H1 (cell line): ENCODE measurements around the gene MAPT. TPM values are rescaled to one million over a fixed set of nuclear protein-coding genes. Genes with fewer than 3 reads are reported as not detected.

ENCODE experiments used
- CTCF ChIA-PET: fragments of 300-600 bp; sonication (Branson Sonifier 250); formaldehyde crosslinking; loops from one replicate; lab custom pipeline; 2021; ENCODE audit not compliant: partially characterized antibody; lab: Charles Lee
- POLR2A ChIA-PET: fragments of 300-600 bp; sonication (Branson Sonifier 250); formaldehyde crosslinking; loops from one replicate; lab custom pipeline; 2021; ENCODE audit warnings: inconsistent platforms; ENCODE audit not compliant: partially characterized antibody; lab: Charles Lee
- DNase-seq, 2 experiments: peaks; one replicate each; pipeline versions ENCODE4 v3.0.0 to v3.0.0-alpha.2; 2010 to 2022; ENCODE audit warnings: low spot score in 2 of 2, low read depth in 1 of 2, mixed read lengths in 1 of 2
- FAIRE-seq: peaks from 2 replicates; lab custom pipeline; 2011; peaks lifted over from hg19 to GRCh38; lab: Jason Lieb, UNC
- H2AFZ ChIP-seq: 2 replicates; pipeline ENCODE4 v1.8.1; 2012; ENCODE audit warnings: low read length, inconsistent platforms
- H2AK5ac ChIP-seq: 2 replicates; pipeline ENCODE4 v1.6.1; 2013; ENCODE audit warnings: low read depth, low read length
- H2BK120ac ChIP-seq: replicated peaks from 2 replicates; pipeline ENCODE3; 2013; ENCODE audit warnings: low read depth, low read length, inconsistent platforms
- H2BK12ac ChIP-seq: 2 replicates; pipeline ENCODE4 v1.6.1; 2013; ENCODE audit warnings: low read depth, low read length
- H2BK15ac ChIP-seq: 2 replicates; pipeline ENCODE4 v1.6.1; 2013; ENCODE audit warnings: low read length
- H2BK20ac ChIP-seq: 2 replicates; pipeline ENCODE4 v1.6.1; 2013; ENCODE audit warnings: low read length
- H2BK5ac ChIP-seq: 2 replicates; pipeline ENCODE4 v1.6.1; 2013; ENCODE audit warnings: low read depth, low read length
- H3K14ac ChIP-seq: 2 replicates; pipeline ENCODE4 v1.6.1; 2013; ENCODE audit warnings: inconsistent platforms; ENCODE audit not compliant: insufficient read length
- H3K18ac ChIP-seq: 2 replicates; pipeline ENCODE4 v1.6.1; 2013; ENCODE audit warnings: low read length; ENCODE audit errors: extremely low read depth
- H3K23ac ChIP-seq: 2 replicates; pipeline ENCODE4 v1.6.1; 2013; ENCODE audit warnings: inconsistent platforms; ENCODE audit not compliant: insufficient read length
- H3K23me2 ChIP-seq: 2 replicates; pipeline ENCODE4 v1.6.1; 2013; ENCODE audit warnings: low read depth, low read length
- H3K27ac ChIP-seq: 2 replicates; pipeline ENCODE4 v1.6.1; 2011; ENCODE audit warnings: low read depth, low read length, inconsistent platforms
- H3K27me3 ChIP-seq, 4 experiments: replicated peaks in 1 of 4; 1 replicate in 1 of 4; 2 replicates in 3 of 4; pipeline versions ENCODE4 v1.6.1 to v1.8.1; 2011 to 2013; ENCODE audit warnings: low read length in 3 of 4, mild to moderate bottlenecking in 3 of 4, inconsistent platforms in 2 of 4, mixed read lengths in 2 of 4, moderate library complexity in 1 of 4; ENCODE audit not compliant: control insufficient read depth in 3 of 4, insufficient read depth in 3 of 4; ENCODE audit errors: extremely low read depth in 1 of 4
- H3K36me3 ChIP-seq, 4 experiments: 2 replicates each; pipeline versions ENCODE4 v1.6.1 to v1.8.1; 2011 to 2013; ENCODE audit warnings: mild to moderate bottlenecking in 4 of 4, low read length in 3 of 4, moderate library complexity in 2 of 4, control low read depth in 1 of 4, inconsistent platforms in 1 of 4; ENCODE audit not compliant: insufficient read depth in 4 of 4, control insufficient read depth in 2 of 4
- H3K4ac ChIP-seq: replicated peaks from 2 replicates; pipeline ENCODE3; 2013; ENCODE audit warnings: low read length, low read depth, mixed read lengths, inconsistent platforms; ENCODE audit not compliant: insufficient read length
- H3K4me1 ChIP-seq, 4 experiments: replicated peaks in 1 of 4; 1 replicate in 1 of 4; 2 replicates in 3 of 4; pipeline versions ENCODE4 v1.6.1 to v1.8.1; 2011 to 2013; ENCODE audit warnings: low read length in 3 of 4, inconsistent platforms in 2 of 4, mixed read lengths in 1 of 4; ENCODE audit not compliant: insufficient read depth in 4 of 4, control insufficient read depth in 3 of 4
- H3K4me2 ChIP-seq, 2 experiments: 2 replicates each; pipeline versions ENCODE4 v1.6.1 to v1.8.1; 2011 to 2013; ENCODE audit warnings: low read depth in 2 of 2, low read length in 2 of 2, control low read depth in 1 of 2, inconsistent platforms in 1 of 2, mild to moderate bottlenecking in 1 of 2; ENCODE audit not compliant: insufficient read depth in 1 of 2
- H3K4me3 ChIP-seq, 4 experiments: fragments of 200-600, 300-600 bp in 1 of 4; sonication (generic), shearing (Covaris generic), sonication (Bioruptor Twin) in 1 of 4; 2 replicates each; pipeline versions ENCODE4 v1.5.1 to v1.8.1; 2011 to 2016; ENCODE audit warnings: low read length in 4 of 4, low read depth in 3 of 4, control low read depth in 2 of 4, inconsistent platforms in 2 of 4, mild to moderate bottlenecking in 2 of 4, mixed read lengths in 1 of 4, moderate library complexity in 1 of 4; ENCODE audit not compliant: insufficient read depth in 2 of 4; ENCODE audit errors: extremely low read depth in 1 of 4
- H3K56ac ChIP-seq: replicated peaks from 2 replicates; pipeline ENCODE3; 2013; ENCODE audit warnings: low read depth, mild to moderate bottlenecking, mixed read lengths, low read length, inconsistent platforms; ENCODE audit not compliant: insufficient read length
- H3K79me1 ChIP-seq: 2 replicates; pipeline ENCODE4 v1.6.1; 2013; ENCODE audit warnings: low read depth, low read length, control low read depth
- H3K79me2 ChIP-seq, 2 experiments: 2 replicates each; pipeline versions ENCODE4 v1.6.1 to v1.8.1; 2012 to 2013; ENCODE audit warnings: low read length in 2 of 2, mild to moderate bottlenecking in 2 of 2, inconsistent platforms in 1 of 2; ENCODE audit not compliant: insufficient read depth in 2 of 2, control insufficient read depth in 1 of 2
- H3K9ac ChIP-seq, 4 experiments: replicated peaks in 1 of 4; 1 replicate in 1 of 4; 2 replicates in 3 of 4; pipeline versions ENCODE4 v1.6.1 to v1.8.1; 2011 to 2013; ENCODE audit warnings: low read depth in 3 of 4, low read length in 3 of 4, control low read depth in 2 of 4, mild to moderate bottlenecking in 2 of 4, moderate library complexity in 2 of 4, inconsistent platforms in 1 of 4; ENCODE audit errors: extremely low read depth in 1 of 4
- H3K9me3 ChIP-seq, 2 experiments: 2 replicates each; pipeline versions ENCODE4 v1.6.1 to v1.8.1; 2012 to 2013; ENCODE audit warnings: mild to moderate bottlenecking in 2 of 2, moderate library complexity in 2 of 2, control low read depth in 1 of 2, inconsistent platforms in 1 of 2, low read depth in 1 of 2, low read length in 1 of 2, mixed read lengths in 1 of 2; ENCODE audit not compliant: insufficient read depth in 2 of 2
- H4K20me1 ChIP-seq, 2 experiments: replicated peaks in 1 of 2; 2 replicates each; pipeline versions ENCODE3 to v1.8.1; 2011 to 2013; ENCODE audit warnings: inconsistent platforms in 2 of 2, low read length in 2 of 2, mild to moderate bottlenecking in 1 of 2; ENCODE audit not compliant: insufficient read depth in 2 of 2, control insufficient read depth in 1 of 2
- H4K5ac ChIP-seq: 2 replicates; pipeline ENCODE4 v1.6.1; 2013; ENCODE audit warnings: low read length, low read depth, mixed read lengths, inconsistent platforms; ENCODE audit not compliant: insufficient read length
- H4K8ac ChIP-seq: 2 replicates; pipeline ENCODE4 v1.8.0; 2013; ENCODE audit warnings: mild to moderate bottlenecking, moderate library complexity, low read length, inconsistent platforms; ENCODE audit not compliant: insufficient read depth; ENCODE audit errors: extremely low read depth
- H4K91ac ChIP-seq: replicated peaks from 2 replicates; pipeline ENCODE3; 2013; ENCODE audit warnings: low read length, mixed read lengths, inconsistent platforms; ENCODE audit not compliant: insufficient read length
- ASH2L ChIP-seq: fragments of 200-600, 300-600 bp; sonication (generic); IDR thresholded peaks from one replicate; pipeline ENCODE4 v1.7.1; 2017; ENCODE audit warnings: low read length
- BCL11A ChIP-seq, 2 experiments: IDR thresholded peaks; one replicate each; pipeline ENCODE4 v1.6.1; 2011; ENCODE audit warnings: low read depth in 2 of 2, low read length in 2 of 2, mild to moderate bottlenecking in 2 of 2
- CEBPB ChIP-seq: IDR thresholded peaks from 2 replicates; pipeline ENCODE4 v1.6.1; 2012; ENCODE audit warnings: low read depth, low read length
- CREB1 ChIP-seq: IDR thresholded peaks from 2 replicates; pipeline ENCODE4 v1.6.1; 2012; ENCODE audit warnings: inconsistent platforms
- CTCF ChIP-seq, 3 experiments: IDR thresholded peaks; 1 replicate in 2 of 3; 2 replicates in 1 of 3; pipeline versions ENCODE4 v1.5.1 to v1.6.1; 2011; ENCODE audit warnings: low read length in 3 of 3, mild to moderate bottlenecking in 3 of 3, inconsistent platforms in 2 of 3, low read depth in 1 of 3, moderate library complexity in 1 of 3; ENCODE audit not compliant: insufficient read depth in 1 of 3; ENCODE audit errors: control extremely low read depth in 1 of 3
- HDAC6 ChIP-seq: IDR thresholded peaks from one replicate; pipeline ENCODE4 v1.7.1; 2012; ENCODE audit warnings: low read depth, mild to moderate bottlenecking, inconsistent platforms, low read length, moderate library complexity
- KDM5A ChIP-seq: fragments of 200-600 bp; IDR thresholded peaks from 2 replicates; pipeline ENCODE4 v1.7.1; 2012; ENCODE audit warnings: mild to moderate bottlenecking, low read length, inconsistent platforms, mixed read lengths
- NRF1 ChIP-seq: IDR thresholded peaks from 2 replicates; pipeline ENCODE4 v1.6.1; 2011; ENCODE audit warnings: mild to moderate bottlenecking, low read depth, low read length, improper control_type of control experiment
- POU5F1 ChIP-seq: IDR thresholded peaks from 2 replicates; pipeline ENCODE4 v1.6.1; 2011; ENCODE audit warnings: low read depth, mild to moderate bottlenecking, low read length, moderate library complexity
- RBBP5 ChIP-seq: IDR thresholded peaks from 2 replicates; pipeline ENCODE4 v1.7.1; 2012; ENCODE audit warnings: low read depth, mild to moderate bottlenecking, inconsistent platforms, low read length, moderate library complexity, borderline replicate concordance
- WGBS, 2 experiments: shearing (Covaris generic) in 1 of 2; methylation state at CpG; one replicate each; pipeline versions ENCODE4 v1.1.6 to v1.1.7; 2013 to 2015; ENCODE audit warnings: low lambda C conversion rate in 2 of 2, mixed read lengths in 2 of 2, inconsistent platforms in 1 of 2, low coverage in 1 of 2, missing lambda C conversion rate in 1 of 2; ENCODE audit not compliant: insufficient replicate concordance in 2 of 2, insufficient coverage in 1 of 2, insufficient read length in 1 of 2; ENCODE audit errors: extremely low coverage in 1 of 2, missing lambda C conversion rate in 1 of 2; 5-methylcytosine and 5-hydroxymethylcytosine counted together
- polyA plus RNA-seq, 7 experiments: library from polyadenylated mRNA; depleted of rRNA in 3 of 7; stranded (reverse) in 5 of 7; unstranded in 2 of 7; fragments of >200 nt in 5 of 7; fragments of 200-250 nt in 2 of 7; gene quantifications; 1 replicate in 5 of 7; 2 replicates in 1 of 7; 4 replicates in 1 of 7; pipeline versions ENCODE4 v1.2.1 to v1.2.3, GENCODE V29; 2011 to 2013; ENCODE audit warnings: missing spikeins in 2 of 7, mixed read lengths in 2 of 7
- total RNA-seq: library from RNA; stranded (reverse); fragmentation: NEBNext Ultra II Directional; extraction: Animal tissue kit (Norgen Biotek cat#: 25700); gene quantifications from 2 replicates; pipeline ENCODE4 v1.2.1, GENCODE V29; 2021
- TF ChIP-seq, protein P1 (sequence below): IDR thresholded peaks from 2 replicates; pipeline ENCODE4 v1.6.1; 2011; ENCODE audit warnings: low read depth, mild to moderate bottlenecking, low read length; ENCODE audit not compliant: insufficient read depth

The MAPT gene
- total and polyA plus RNA-seq, 2 of the 8 experiments (the other 6 are each of a cell fraction or from before 2014, with no cell fraction given), result 0.54 to 1.7 TPM

- Histone ChIP-seq H2BK5ac (no peak overlapping the region), H2AFZ (no peak overlapping the region), H2BK20ac (no peak overlapping the region), H2BK12ac (no peak overlapping the region), H3K36me3 (peaks cover 17 to 54% (median 34%) of the 10 kb centered on the region in 4 experiments), H3K18ac (no peak overlapping the region), H3K23me2 (no peaks in the 10 kb centered on the region), H3K27me3 (no peaks in the 10 kb centered on the region), H3K79me1 (no peaks in the 10 kb centered on the region; the same call in 1 of the 2 replicates), H3K4me2 (no peak overlapping the region), H3K4me3 (no peak overlapping the region), H3K56ac (no peak overlapping the region), H4K91ac (no peak overlapping the region), H2AK5ac (no peak overlapping the region), H2BK120ac (no peak overlapping the region), H3K79me2 (peaks cover 0 to 20% of the 10 kb centered on the region in 2 experiments; a peak in 1 of 4 replicates), H3K23ac (no peak overlapping the region), H3K4me1 (no peaks in the 10 kb centered on the region), H4K5ac (no peak overlapping the region), H3K9ac (no peak overlapping the region), H4K8ac (no peak overlapping the region), H2BK15ac (no peak overlapping the region), H3K14ac (no peak overlapping the region), H3K9me3 (no peaks in the 10 kb centered on the region), H3K27ac (no peak overlapping the region), H3K4ac (no peak overlapping the region), H4K20me1 (peaks cover 0 to 2% of the 10 kb centered on the region in 2 experiments)
- WGBS, 2 experiments, result 98% methylated on average over 5 of the region's 5 CpGs; no CpG with 5 or more reads in 1 of the 2 experiments
- no peak for TF ChIP-seq KDM5A
- no peak for TF ChIP-seq CREB1
- TF ChIP-seq HDAC6, result no peak
- no peak for TF ChIP-seq RBBP5
- no peak for TF ChIP-seq ASH2L
- TF ChIP-seq POU5F1, result no peak
- TF ChIP-seq BCL11A (IDR thresholded peaks at IDR 0.05; ENCODE audit: low read depth in 2 of 2, low read length in 2 of 2), result no peak
- TF ChIP-seq, protein P1, sequence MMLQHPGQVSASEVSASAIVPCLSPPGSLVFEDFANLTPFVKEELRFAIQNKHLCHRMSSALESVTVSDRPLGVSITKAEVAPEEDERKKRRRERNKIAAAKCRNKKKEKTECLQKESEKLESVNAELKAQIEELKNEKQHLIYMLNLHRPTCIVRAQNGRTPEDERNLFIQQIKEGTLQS, result no peak
- no peak for TF ChIP-seq CEBPB
- no peak for TF ChIP-seq CTCF (IDR thresholded peaks at IDR 0.05; ENCODE audit: control extremely low read depth in 1 of 3, insufficient read depth in 1 of 3, low read depth in 1 of 3, low read length in 3 of 3)
- no peak for TF ChIP-seq NRF1
- ChIA-PET CTCF (interaction anchor here (0.6 kb wide), 1 partner anchor 23 kb away, joined by 3 read pairs; no protein-coding TSS in a partner anchor), POLR2A (no interaction called here)
- no peak for FAIRE-seq
- DNase-seq, result no peak
Observed at GRCh38 chr17:46049656-46050055, 155.3 kb downstream of the MAPT start.
